Transverse colon (tissue), 4 donors: Measurements from ENCODE around the gene DENND1B.

Source experiments
- CTCF ChIP-seq, 5 experiments: fragments of 200-600 bp in 3 of 5; fragments of 450-650 bp in 2 of 5; sonication (generic) in 3 of 5; IDR thresholded peaks; 1 replicate in 2 of 5; 2 replicates in 3 of 5; pipeline ENCODE4 v1.5.1; 2016 to 2017; ENCODE audit warnings: antibody characterized with exemption in 5 of 5, inconsistent platforms in 3 of 5, mild to moderate bottlenecking in 2 of 5, moderate library complexity in 1 of 5
- POLR2AphosphoS5 ChIP-seq, 3 donors: sonication (generic); formaldehyde crosslinking; IDR thresholded peaks; one replicate each; pipeline ENCODE4 v1.6.1; 2016; ENCODE audit warnings: antibody characterized with exemption in 3 of 3

GRCh38 chr1:197463142-197463541 is 312.1 kb downstream of the DENND1B start:
- TF ChIP-seq POLR2AphosphoS5 (IDR thresholded peaks at IDR 0.05) (no peak), CTCF (IDR thresholded peaks at IDR 0.05) (no peak)
